ENCODE measurements around the gene FEM1B.

The FEM1B gene

GRCh38 chr15:68230157-68231100 lies 47.1 kb upstream of the FEM1B start:
- ATAC-seq: no peak
- TF ChIP-seq TCF4 (CRISPR knock-in tag; IDR thresholded peaks at IDR 0.05; ENCODE audit: borderline replicate concordance) (0 out of 2 replicates have a peak, but pooled peaks have one; percentile 4), TSHZ2 (CRISPR knock-in tag; IDR thresholded peaks at IDR 0.05) (0 out of 2 replicates have a peak, but pooled peaks have one; percentile 27), ZNF8 (CRISPR knock-in tag; IDR thresholded peaks at IDR 0.05) (no peak), ZNF70 (CRISPR knock-in tag; IDR thresholded peaks at IDR 0.05) (no peak)

DNA sequence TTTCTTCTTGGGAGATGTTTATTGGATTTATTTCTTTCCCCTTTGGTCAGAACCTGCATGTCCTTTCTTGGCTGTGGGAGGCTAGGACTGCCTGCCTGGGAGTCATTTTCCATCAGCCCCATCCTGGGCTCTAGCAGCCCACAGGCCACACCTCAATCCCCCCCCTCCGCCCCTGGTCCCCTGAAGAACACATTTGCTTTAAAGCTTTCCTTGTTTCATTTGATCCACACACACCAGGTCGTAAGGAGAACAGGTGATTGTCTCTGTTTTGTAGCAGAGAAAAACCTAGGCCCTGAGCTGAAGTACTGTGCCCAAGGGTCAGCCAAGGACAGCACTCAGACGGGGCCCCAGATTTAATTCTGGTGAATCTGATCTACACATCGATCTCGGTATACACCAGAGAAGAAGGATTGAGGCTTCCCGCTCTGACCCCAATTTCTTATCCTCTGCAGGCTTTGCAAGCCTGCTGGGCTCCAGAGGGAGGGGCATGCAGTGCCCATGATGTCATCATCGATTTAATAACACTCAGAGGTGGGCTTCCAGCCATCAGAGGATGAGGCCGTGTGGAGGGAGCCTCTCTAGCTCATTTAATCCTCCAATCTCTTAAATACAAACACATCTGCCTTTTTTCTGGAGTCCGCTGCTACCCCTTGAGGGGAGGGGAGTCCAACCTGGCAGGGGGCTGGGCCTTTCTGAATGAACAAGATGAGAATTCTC lies 46.3 kb upstream of the FEM1B start:
- ATAC-seq: no peak
- TF ChIP-seq ZFP30 (CRISPR knock-in tag; IDR thresholded peaks at IDR 0.05): no peak

DNA sequence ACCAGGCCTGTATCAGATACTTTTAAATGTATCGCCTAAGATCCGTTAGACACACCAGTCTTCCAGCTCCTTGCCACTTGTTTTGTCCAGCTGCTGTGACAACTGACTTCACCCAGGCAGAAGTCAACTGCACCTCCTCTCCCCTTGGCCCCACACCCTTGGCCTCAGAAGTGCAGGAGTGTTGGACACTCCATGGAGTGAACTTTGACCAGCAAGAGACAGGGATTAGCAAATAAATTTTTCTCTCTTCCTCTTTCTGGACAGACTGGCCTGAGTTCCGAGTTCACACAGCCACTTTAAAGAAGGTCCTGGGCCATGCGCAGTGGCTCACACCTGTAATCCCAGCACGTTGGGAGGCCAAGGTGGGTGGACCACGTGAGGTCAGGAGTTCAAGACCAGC lies 45.1 kb upstream of the FEM1B start:
- TF ChIP-seq ZNF8 (CRISPR knock-in tag; IDR thresholded peaks at IDR 0.05): no peak
- TF ChIP-seq TCF4 (CRISPR knock-in tag; IDR thresholded peaks at IDR 0.05; ENCODE audit: borderline replicate concordance): no peak
- no peak for TF ChIP-seq ZNF565 (CRISPR knock-in tag; conservative IDR thresholded peaks at IDR 0.05; ENCODE audit: low read depth)
- TF ChIP-seq PATZ1 (CRISPR knock-in tag; IDR thresholded peaks at IDR 0.05; ENCODE audit: borderline replicate concordance): no peak
- TF ChIP-seq OSR1 (CRISPR knock-in tag; IDR thresholded peaks at IDR 0.05): no peak
- TF ChIP-seq TOX (CRISPR knock-in tag; IDR thresholded peaks at IDR 0.05; ENCODE audit: borderline replicate concordance): no peak
- TF ChIP-seq, protein P1, sequence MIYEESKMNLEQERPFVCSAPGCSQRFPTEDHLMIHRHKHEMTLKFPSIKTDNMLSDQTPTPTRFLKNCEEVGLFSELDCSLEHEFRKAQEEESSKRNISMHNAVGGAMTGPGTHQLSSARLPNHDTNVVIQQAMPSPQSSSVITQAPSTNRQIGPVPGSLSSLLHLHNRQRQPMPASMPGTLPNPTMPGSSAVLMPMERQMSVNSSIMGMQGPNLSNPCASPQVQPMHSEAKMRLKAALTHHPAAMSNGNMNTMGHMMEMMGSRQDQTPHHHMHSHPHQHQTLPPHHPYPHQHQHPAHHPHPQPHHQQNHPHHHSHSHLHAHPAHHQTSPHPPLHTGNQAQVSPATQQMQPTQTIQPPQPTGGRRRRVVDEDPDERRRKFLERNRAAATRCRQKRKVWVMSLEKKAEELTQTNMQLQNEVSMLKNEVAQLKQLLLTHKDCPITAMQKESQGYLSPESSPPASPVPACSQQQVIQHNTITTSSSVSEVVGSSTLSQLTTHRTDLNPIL (CRISPR knock-in tag; IDR thresholded peaks at IDR 0.05; ENCODE audit: low read depth): no peak
- no peak for TF ChIP-seq ZC3H10 (CRISPR knock-in tag; IDR thresholded peaks at IDR 0.05)
- TF ChIP-seq, protein P2, sequence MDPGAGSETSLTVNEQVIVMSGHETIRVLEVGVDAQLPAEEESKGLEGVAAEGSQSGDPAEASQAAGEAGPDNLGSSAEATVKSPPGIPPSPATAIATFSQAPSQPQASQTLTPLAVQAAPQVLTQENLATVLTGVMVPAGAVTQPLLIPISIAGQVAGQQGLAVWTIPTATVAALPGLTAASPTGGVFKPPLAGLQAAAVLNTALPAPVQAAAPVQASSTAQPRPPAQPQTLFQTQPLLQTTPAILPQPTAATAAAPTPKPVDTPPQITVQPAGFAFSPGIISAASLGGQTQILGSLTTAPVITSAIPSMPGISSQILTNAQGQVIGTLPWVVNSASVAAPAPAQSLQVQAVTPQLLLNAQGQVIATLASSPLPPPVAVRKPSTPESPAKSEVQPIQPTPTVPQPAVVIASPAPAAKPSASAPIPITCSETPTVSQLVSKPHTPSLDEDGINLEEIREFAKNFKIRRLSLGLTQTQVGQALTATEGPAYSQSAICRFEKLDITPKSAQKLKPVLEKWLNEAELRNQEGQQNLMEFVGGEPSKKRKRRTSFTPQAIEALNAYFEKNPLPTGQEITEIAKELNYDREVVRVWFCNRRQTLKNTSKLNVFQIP (CRISPR knock-in tag; IDR thresholded peaks at IDR 0.05; ENCODE audit: borderline replicate concordance, low read depth): no peak
- TF ChIP-seq ISL1 (CRISPR knock-in tag; IDR thresholded peaks at IDR 0.05): no peak
- TF ChIP-seq ZNF70 (CRISPR knock-in tag; IDR thresholded peaks at IDR 0.05): no peak
- ATAC-seq: no peak

- no peak for ATAC-seq
- TF ChIP-seq ZNF8 (CRISPR knock-in tag; IDR thresholded peaks at IDR 0.05): no peak
- TF ChIP-seq GLIS3 (CRISPR knock-in tag; IDR thresholded peaks at IDR 0.05): no peak
- TF ChIP-seq OSR1 (CRISPR knock-in tag; IDR thresholded peaks at IDR 0.05): no peak
- no peak for TF ChIP-seq ZFP3 (CRISPR knock-in tag; IDR thresholded peaks at IDR 0.05)
- TF ChIP-seq TOX (CRISPR knock-in tag; IDR thresholded peaks at IDR 0.05; ENCODE audit: borderline replicate concordance): no peak
- no peak for TF ChIP-seq ISL1 (CRISPR knock-in tag; IDR thresholded peaks at IDR 0.05)
- TF ChIP-seq ARNTL (CRISPR knock-in tag; IDR thresholded peaks at IDR 0.05; ENCODE audit: borderline replicate concordance, low read depth): no peak
- TF ChIP-seq ESRRG (CRISPR knock-in tag; IDR thresholded peaks at IDR 0.05): no peak
- TF ChIP-seq, protein P2 (CRISPR knock-in tag; IDR thresholded peaks at IDR 0.05; ENCODE audit: borderline replicate concordance, low read depth): no peak
- no peak for TF ChIP-seq ZNF565 (CRISPR knock-in tag; conservative IDR thresholded peaks at IDR 0.05; ENCODE audit: low read depth)
- no peak for TF ChIP-seq CSDC2 (CRISPR knock-in tag; IDR thresholded peaks at IDR 0.05)
- no peak for TF ChIP-seq TSHZ2 (CRISPR knock-in tag; IDR thresholded peaks at IDR 0.05)
Observed at GRCh38 chr15:68232937-68233336, 44.6 kb upstream of the FEM1B start.

All from SK-N-SH treated with all-trans-retinoic acid at 6 μM for 48 hours (cell line).